ENCODE data around the gene SLC2A4.

GRCh38 chr17:7251661-7252175, 29.8 kb upstream of the SLC2A4 start, which contains the start of gene CTDNEP1:
- no peak for TF ChIP-seq CTCF (IDR thresholded peaks at IDR 0.05; ENCODE audit: insufficient read depth, low read length)
- TF ChIP-seq POLR2AphosphoS5 (IDR thresholded peaks at IDR 0.05; ENCODE audit: low read depth), result no peak
- TF ChIP-seq SPI1 (IDR thresholded peaks at IDR 0.05; ENCODE audit: borderline replicate concordance, low read depth), result peak; percentile 35; the same call in 1 of the 2 replicates
- no peak for TF ChIP-seq REST (IDR thresholded peaks at IDR 0.05; ENCODE audit: insufficient replicate concordance, low read depth)

Measured in HL-60 (cell line).